SW480 (cell line): Measurements from ENCODE around the gene BRINP3.
"Not testable (repeated sequence)": the region's sequence is repeated elsewhere in the genome, so short reads cannot be mapped to it uniquely, and the experiment has no call there.

Experiments
- DNase-seq: peaks from one replicate; pipeline ENCODE4 v3.0.0-alpha.2; 2016; ENCODE audit warnings: low spot score

Gene BRINP3

DNA sequence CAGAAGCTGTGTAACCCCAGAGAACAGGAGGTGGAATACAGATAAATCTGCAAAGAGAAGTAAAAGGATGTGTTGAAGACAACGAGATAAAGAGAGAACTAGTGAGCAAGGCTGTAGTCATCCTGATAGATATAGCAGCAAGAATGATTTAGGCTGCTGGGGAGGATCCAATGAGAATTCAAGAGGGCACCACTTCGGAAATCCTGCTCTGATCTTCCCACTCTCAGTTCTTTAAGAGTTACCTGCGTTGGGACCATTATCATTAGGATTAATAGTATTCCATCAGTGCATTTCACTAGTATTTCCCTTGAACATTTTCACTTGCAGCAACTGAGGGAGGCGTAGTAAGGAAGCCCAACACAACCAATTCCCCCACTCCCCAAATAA is at the start of gene BRINP3:
Gene BRINP3 (minus strand): TSS at position 103 of the 387 bp plus-strand sequence.
- DNase-seq: no peak

DNA sequence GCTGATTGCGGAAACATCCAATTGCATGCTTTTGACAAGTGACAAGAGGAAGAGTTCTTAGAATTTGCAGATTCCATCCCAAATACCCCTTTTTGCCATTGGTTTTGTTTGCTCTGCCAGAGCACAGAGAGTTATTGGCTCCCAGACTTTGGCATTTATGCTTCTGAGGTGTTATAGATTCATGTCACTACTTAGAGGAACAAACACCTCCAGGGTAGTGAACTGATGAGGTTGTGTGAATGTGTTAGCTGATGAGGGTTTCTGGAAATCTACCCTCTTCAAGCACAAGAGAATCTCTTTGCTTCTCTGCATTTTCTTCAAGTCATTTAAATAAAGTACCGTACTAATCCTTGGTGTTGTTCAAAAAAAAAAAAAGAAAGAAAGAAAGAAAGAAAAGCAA is 33.9 kb upstream of the BRINP3 start:
- DNase-seq: no peak

DNA sequence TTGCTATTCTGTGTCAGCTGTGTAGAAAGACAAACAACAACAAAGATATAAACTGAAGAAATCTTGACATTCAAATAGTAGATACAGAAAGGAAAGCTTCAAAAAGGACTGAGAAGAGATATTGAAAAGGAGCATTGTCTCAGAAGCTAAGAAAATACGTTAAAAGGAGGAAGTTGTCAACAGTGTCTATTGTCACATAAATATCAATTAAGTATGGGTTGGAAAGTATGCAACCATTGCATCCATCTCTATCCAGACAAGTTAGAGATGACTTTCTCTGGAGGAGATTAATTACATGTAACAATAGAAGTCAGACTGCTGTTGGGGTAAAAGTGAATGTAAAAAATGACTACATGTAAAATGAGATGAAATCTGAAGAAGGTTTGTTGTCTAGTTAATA is 29.7 kb upstream of the BRINP3 start:
- no peak for DNase-seq

DNA sequence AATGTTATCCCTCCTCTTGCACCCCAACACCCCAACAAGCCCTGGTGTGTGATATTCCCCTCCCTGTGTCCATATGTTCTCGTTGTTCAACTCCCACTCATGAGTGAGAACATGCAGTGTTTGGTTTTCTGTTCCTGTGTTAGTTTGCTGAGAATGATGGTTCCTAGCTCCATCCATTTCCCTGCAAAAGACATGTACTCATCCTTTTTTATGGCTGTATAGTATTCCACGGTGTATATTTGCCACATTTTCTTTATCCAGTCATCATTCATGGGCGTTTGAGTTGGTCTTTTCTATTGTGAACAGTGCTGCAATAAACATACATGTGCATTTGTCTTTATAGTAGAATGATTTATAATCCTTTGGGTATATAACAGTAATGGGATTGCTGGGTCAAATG is 26.9 kb upstream of the BRINP3 start:
- not testable (repeated sequence) for DNase-seq

DNA sequence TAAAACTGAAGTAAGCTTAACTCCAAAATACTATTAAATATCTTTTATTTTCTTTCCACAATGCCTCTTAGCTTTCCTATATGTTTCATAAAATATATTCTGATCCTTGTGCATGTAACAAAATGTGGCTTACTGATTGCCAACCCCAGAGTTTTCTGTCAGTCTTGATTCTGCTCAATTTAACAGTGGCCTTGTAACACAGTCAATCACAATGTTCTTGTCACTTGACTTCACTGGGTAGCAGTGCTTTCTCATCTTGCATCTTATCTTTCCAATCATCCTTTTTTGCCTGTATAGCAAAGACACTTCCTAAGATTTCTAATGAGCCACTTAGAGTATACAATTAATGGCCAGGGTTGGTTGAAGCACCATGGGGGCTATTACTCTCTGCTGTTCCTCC is 19.9 kb upstream of the BRINP3 start:
- DNase-seq: no peak

DNA sequence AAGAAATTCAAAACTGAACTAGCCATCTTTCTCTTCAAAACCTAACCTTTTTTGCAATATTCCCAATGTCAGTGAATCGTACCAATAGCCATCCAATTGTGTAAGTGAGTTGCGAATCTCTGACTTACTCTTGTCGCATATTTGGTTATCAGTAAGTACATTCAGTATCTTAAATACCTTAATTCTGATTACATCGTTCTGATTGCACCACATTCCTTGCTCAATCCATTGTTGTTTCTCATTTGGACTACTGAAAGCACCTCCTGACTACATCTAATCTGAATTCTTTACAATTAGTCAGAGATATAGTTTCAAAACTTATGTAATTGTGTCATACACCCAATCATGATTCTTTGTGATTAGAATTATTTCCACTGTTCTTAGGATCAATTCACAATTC is 16.8 kb upstream of the BRINP3 start:
- no peak for DNase-seq

DNA sequence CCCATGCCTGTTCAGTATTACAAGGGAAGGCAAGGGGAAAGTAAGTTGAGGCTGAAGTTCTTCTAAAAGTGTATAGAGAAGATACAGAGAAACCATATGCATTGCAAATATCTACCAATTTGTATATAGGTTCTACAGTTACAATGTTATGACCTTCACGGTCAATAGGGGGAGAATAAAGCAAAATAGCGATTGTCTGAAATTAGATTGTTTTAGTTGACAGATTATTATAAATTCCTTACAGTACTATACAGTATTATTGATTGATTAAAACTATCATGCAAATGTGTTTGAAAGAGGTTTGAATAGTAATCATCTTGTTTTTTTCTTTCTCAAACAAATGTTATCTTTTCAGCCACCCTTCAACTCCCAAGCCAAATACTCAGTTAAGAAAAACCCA is 13.7 kb upstream of the BRINP3 start:
- DNase-seq: no peak

DNA sequence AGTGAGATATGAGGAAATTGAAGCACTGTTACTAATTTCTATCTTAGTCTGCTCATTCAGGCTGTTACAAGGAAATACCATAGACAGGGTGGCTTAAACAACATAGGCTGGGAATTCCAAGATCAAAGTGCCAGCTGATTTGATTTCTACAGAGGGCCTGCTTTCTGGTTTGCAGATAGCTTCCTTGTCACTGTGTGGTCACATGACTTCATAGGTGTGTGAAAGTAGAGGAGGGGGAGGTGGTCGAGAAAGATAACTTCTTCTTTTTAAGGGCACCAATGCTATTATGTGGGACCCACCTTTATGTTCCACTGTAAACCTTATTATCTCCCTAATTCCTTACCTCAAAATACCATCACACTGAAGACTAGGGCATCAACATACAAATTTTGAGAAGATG is 6.4 kb upstream of the BRINP3 start:
- no peak for DNase-seq

DNA sequence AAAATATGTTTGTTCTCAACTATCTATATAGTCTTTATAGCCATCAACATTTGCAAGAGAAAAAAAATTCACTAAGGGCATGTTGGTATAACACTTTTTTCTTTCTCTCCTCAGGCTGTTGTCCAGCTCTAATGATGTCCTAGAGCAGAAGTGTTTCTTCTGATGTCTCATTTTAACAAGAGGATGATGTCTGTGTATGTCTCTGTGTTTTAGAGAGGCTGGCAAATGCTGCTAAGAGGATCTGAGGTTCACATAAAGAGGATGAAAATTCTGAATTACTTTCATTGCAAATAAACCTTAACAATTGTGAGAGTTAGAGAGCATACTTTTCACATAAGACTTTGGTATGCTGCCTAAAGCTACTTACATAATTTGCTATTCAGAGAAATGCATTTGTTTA is 2.6 kb upstream of the BRINP3 start:
- DNase-seq: no peak

DNA sequence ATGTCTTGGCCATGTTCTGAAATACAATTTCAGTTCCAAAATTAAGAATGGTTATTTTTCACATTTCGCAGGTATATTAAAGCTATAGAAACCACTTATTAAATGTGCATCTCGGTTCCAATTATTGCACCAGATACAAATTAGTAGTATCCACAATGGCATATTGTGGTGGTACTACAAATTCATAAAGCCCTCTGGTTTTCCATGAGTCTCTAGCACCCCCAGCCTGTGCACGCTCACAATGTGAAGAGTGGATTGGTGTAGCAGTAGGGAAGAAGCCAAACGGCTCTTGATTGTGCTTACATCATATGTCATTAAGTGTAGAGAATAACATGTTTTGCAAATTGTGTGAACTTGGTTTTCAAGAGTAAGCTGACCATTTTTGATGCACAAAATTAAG is 1.9 kb upstream of the BRINP3 start:
- no peak for DNase-seq

DNA sequence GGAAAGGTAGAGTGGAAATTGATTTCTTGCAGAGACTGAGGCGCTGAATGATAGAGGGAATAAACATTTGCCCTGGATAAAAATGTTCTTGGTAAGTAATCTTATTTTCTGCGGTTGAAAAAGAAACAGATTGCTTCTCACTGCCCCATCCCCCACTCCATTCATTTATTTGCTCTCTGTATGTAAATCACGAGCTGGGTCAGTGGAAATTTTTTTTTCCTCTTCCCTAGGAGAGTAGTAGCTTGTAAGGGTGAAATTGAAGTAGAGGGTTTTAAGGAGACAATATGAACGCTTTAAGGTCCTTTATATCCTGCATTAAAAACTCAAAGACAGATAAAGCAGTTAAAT is 1.4 kb upstream of the BRINP3 start:
- no peak for DNase-seq

DNA sequence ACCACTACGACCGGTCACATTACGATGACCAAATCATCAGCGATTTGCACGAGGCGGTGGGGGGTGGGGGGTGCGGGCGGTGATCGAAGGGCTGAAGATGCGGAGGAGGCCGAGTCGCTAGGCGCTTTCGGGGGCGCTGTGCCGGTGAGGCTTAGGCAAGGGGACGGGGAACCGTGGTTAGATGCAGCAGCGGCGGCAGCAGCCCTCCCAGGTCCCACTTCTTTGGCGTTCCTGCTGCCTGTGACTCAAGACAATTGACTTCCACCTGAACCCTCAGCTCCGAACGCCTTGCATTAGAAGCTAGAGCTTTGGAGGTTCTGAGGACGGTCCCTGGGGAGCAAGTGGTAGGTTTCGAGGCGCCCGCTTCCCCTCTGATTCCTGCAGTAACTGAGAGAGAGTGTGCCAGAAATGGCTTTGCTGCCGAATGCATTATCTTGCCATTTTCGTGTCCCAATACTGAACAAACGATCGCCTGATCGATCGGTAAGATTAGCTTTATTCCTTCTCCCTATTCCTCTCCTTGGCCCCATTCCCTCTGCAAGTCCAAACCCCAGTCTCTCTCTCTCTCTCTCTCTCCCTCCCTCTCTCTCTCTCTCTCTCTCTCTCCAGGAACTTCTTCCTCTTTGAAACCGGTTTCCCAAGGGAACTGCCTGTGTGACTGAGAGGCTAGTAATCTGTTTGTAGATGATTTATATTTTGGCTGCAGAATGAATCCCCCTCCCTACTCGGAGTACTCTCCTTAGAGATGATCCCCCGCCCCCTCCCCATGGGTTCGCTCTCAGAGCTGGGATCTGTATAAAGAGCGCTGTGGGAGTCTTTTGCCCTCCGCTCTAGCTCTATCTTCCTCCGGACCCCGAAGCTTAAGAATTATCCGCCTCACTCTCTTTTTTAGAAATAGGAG is 735 bp upstream of the BRINP3 start:
- no peak for DNase-seq

DNA sequence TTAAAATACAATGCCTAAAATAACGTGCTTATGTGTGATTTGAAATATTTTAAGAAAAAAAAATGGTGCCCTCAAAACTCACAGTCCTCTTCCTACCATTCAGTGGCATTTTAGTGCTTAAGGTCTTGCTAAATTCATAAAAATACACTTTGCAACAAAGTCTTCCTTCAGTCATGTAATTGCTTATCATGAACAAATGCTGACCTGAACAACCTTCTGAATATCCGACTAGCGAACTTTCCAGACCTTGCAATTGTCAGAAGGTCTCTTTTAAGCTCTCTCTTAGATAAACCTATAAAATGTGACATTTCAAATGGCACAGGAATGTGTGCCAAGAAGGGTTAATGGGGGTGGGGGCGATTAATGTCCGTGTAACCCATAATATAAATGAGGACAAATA is 858 bp downstream of the BRINP3 start:
- no peak for DNase-seq

DNA sequence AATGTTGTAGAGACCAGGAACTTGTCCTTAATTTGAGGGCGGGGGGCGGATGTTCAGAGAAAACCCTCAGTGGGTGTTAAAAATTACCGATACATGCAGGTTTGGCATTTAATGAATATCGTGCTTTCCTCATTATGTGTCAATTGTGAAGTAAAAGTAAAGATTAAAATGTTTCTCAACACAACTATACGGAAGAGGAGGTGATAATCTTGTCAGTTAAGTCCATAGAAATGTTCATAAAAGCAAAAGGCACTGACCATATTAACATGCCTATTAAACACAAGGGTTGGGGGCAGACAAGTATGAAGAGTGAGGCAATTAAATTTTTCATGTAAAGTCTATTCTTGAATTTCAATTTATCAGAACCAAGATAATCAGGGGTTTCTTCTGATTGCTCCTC is 1.3 kb downstream of the BRINP3 start:
- no peak for DNase-seq

DNA sequence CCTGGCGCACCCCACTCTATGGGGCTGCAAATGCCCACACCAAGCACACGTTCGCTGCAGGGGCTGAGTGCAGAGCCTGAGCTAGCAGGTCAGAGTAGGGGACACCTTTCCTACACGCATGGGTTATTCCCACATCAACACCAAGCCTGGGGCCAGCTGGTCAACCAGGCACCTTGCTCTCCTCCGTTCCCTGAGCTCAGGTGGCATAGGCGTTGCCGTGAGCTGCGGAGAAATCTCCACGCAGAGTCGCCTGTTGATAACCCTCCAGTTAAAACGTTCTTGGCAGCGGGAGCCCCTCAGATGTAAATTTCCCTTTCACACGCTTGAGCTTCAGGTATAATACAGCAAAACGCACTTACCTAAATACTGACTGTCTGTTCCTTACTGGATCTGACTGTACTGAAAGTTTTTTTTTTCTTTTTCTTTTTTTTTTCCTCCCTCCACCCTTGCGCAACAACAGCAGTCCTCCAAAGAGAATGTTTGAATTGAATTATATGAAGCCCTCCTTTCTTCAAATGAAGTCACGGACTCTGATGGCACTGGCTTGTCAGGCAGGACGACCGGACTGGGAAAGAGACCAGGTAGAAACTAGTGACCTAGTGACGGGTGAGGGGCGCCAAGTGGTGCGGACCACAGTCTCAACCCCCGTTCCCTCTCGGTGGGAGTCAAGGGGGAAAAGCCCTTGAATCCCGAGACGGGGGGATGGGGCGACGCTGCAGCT is 2.1 kb downstream of the BRINP3 start:
- no peak for DNase-seq

DNA sequence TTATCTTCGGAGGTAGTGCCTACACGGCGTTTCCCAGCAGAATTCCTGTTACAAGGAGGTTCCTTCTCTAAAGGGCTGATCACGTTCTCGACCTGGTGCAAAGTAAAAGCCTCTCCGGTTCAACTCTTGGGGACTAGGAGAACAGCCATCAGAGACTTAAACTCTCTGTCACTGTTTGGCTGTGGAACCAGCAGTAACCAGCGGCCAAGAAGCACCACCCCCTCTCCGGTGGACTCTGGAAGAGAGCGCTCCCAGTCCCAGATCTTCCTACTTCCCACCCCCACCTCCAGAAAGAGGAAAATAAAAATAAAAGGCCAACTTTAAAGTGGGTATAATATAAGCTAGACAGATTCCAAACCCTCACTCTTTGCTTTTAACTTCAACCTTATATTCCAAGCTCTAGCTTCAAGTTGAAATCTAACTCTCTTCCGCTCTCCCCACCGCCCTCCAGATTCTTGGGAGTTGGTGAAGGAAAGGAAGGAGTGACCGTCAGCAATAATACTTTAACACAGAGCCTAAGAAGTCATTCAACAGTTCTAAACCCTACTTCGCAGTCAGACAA is 2.9 kb downstream of the BRINP3 start:
- DNase-seq: peak; percentile 1

DNA sequence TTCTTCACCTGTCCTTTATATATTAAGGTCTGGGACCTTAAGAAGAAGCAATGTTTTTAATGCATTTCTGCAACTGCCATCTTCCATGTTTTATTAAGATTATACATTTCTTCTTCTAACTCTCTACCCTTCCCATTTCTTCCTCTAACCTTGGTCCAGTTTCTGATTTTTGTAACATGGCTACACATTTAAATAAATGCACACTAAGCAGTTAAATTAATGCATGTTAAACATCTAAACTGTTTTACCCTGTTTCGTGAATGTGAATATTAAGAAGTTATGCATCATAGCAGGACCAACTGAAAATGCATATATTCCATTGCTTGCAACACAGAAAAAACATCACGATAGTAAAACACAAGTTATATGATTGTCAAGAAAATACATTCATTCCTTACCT is 3.7 kb downstream of the BRINP3 start:
- DNase-seq: no peak

DNA sequence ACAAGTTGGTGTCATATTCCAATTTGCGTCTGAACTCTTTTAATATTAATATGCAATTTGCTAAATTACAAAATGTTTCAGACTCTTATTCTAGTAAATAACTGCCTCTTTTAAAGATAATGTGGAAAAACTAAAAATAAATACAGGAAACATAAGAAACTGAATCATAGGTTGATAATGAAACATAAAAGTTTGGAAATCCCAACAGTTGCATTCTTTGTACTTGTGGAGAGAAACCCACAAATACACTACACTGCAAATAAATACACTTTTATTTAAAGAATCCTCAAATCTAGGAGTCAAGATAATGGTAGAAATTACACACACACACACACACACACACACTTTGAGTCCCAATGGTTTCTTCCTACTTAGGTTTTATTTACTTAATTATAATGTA is 5.2 kb downstream of the BRINP3 start:
- DNase-seq: no peak

DNA sequence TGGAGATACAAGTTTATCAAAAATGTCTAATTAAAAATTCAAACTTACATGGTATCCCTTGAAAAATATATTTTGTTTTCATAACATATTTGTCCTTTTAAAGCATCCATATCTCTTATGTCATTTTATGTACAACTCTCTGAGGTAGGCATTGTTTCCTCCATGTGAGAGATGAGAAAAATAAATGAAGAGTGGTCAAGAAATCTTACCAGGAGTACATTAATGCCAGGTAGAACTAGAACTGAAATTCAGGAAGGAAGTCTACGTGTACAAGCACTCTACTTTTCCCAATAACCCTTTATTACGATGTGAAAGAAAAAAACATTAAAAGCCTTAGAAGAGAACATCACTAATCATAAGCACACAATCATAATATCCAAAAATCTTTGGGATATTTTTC is 5.6 kb downstream of the BRINP3 start:
- DNase-seq: no peak

DNA sequence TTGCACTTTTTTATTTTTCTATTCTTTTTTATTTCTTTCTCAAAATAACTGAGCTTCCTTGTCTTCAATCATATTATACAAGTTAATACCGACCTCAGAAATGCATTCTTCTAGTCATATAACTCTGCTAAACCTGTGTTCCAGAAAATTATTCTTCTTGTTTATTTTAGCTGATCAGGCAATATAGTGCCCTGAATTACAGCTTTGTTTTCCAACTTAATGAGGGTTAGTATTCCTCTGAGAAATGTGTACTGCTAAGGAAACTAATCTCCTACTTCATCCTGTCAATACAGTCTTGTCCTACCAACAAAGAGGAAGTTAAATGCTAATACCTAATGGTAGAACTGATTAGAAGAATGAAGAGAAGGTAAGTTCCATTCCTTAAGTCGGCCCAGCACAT is 13.0 kb downstream of the BRINP3 start:
- DNase-seq: no peak

DNA sequence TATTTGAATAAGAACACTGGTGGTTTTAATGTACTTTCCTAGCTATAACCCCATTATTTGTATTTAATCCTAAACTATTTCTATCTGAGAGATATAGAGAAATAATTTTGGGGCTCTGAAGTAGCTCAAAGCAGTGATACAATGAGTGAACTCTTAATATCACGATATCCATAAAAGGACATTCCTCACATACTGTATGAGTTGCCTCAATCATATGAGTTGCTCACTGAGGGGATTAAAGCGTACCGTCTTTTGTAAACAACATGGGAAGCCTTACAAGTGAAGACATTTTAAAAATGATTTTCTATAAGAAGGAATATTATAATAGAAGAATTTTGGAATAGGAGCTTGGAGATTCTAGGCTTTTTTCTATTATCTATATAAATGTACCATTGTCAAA is 21.5 kb downstream of the BRINP3 start:
- DNase-seq: no peak

DNA sequence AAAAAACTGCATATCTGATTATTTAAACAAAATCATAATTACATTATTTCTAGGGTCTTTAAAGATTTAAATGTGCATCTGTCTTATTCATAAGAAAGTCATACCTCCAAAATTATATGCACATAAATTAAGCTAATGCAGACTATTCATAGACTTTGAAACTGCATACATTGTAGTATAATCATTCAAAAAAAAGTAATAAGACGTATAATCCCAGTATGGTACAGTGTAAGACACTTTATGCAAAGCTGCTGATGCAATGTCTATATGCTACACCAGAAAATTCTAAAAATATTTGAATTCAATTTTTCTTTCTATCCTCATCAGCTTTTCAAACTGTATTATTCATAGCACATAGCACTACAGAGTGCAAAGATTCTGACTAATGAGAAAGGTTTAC is 22.0 kb downstream of the BRINP3 start:
- no peak for DNase-seq

DNA sequence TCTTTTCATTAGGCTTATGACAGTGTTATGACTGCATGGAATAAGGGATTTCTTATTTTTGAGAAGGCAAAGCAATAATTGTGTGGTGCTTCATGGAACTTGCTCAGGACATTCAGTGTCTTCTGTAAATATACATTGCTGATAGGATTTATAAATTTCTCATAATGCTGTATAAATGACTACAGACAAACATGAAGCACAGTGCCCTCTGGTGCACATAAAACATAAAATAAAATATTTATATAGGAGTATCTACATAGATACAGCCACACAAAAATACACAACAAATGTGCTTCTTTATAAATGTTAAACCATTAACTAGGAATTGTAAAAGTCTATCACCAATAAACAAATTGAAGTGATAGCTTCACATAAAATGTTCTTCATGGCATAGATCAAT is 24.1 kb downstream of the BRINP3 start:
- DNase-seq: no peak
